Activated naive CD4-positive, alpha-beta T cell treated with Interleukin-2 at 50 U/mL for 16 hours (primary cell): ENCODE measurements around the gene HTR6.
A peak's percentile ranks its signal among the peaks of the same experiment; 100 is the strongest.
"Not testable (repeated sequence)": the region's sequence is repeated elsewhere in the genome, so short reads cannot be mapped to it uniquely, and the experiment has no call there.

Experiments used
- DNase-seq: peaks from one replicate; pipeline ENCODE4 v3.0.0-alpha.2; 2020

Gene HTR6

GRCh38 chr1:19664453-19665185 is at the start of gene HTR6:
Gene HTR6 (plus strand): TSS chr1:19664875. CDS start chr1:19665754, 879 bp downstream.
- peak; percentile 58 for DNase-seq

GRCh38 chr1:19615438-19615837 is 49.2 kb upstream of the HTR6 start:
- no peak for DNase-seq

- DNase-seq, result no peak
These were observed 48.2 kb upstream of the HTR6 start for GRCh38 chr1:19616489-19616888.

DNA sequence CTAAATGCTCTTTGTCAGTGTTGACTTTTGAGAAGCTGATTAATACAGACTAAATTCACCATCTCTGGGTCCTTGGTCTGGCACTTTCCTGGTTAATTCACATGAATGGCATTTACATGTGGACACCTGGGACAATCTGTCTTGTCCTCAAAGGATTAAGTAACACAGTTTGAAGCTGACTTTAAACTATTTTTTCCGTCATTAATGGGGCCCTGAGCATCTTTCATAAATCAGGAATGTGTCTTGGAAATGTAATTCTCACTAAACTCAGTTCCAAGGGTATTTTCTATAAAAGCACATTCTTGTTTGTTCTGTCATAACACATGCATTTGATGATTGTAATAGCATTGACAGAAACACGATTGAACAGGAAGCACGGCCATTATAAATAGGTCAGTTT is 47.3 kb upstream of the HTR6 start:
- DNase-seq, result no peak

DNA sequence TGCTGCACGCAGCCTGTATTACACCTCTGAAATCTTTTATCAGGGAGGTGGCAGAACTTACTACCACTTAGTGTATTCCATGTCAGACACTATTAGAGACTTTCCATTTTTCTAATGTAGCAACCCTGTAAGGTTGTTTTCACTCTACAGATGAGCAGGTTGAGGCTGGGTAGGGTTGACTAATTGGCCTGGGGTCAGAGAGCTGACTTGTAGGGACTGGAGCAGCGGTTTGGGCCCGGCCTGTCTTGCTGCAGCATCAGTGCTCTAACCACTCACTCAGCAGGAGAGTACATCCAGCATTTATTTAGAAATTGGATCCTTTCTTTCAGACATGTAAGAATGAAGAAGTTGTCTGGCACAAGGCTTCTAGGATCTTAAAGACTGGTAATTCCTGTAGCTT is 46.2 kb upstream of the HTR6 start:
- no peak for DNase-seq

GRCh38 chr1:19619697-19620384 is 44.8 kb upstream of the HTR6 start:
- no peak for DNase-seq

- no peak for DNase-seq
These were observed 43.9 kb upstream of the HTR6 start for GRCh38 chr1:19620786-19621185.

- no peak for DNase-seq
These were observed 43.3 kb upstream of the HTR6 start for GRCh38 chr1:19621274-19621950.

GRCh38 chr1:19622204-19622603 is 42.5 kb upstream of the HTR6 start:
- no peak for DNase-seq

- DNase-seq, result no peak
These were observed 41.2 kb upstream of the HTR6 start for GRCh38 chr1:19623523-19623922.

- DNase-seq, result no peak
These were observed 39.3 kb upstream of the HTR6 start for GRCh38 chr1:19625291-19625937.

GRCh38 chr1:19628879-19629278 is 35.8 kb upstream of the HTR6 start:
- DNase-seq, result no peak

- no peak for DNase-seq
These were observed 35.3 kb upstream of the HTR6 start for GRCh38 chr1:19629357-19629756.

DNA sequence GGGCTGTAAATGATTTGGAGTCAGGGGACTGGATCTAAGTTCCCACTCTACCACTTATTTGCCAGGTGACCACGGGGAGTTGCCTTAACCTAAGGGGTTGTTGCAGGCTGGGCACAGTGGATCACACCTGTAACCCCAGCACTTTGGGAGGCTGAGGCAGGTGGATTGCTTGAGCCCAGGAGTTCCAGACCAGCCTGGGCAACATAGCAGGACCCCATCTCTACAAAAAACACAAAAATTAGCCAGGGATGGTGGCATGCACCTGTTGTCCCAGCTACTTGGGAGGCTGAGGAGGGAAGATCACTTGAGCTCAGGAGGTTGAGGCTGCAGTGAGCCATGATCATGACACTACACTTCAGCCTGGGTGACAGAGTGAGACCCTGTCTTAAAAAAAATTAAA is 34.5 kb upstream of the HTR6 start:
- DNase-seq, result not testable (repeated sequence)

- no peak for DNase-seq
These were observed 33.8 kb upstream of the HTR6 start for GRCh38 chr1:19630720-19631395.

DNA sequence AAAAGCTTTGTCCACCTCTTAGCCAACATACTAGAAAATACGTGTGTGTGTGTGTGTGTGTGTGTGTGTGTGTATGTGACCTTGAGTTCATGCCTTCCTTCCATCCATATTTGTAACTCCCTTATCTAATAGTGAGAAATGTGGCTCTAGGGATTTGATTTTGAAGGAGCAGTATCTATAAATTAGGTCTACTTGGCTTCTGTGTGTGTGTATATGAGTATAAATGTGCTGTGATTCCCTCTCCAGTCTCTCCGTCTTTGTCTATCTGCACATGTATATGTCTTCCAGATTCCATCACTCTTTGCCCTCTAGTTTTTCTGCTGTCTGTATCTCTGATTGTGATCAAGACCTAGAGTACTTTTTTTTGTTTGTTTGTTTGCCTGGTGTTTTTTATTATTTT is 32.5 kb upstream of the HTR6 start:
- DNase-seq, result no peak

GRCh38 chr1:19633106-19633505 is 31.6 kb upstream of the HTR6 start:
- no peak for DNase-seq

- not testable (repeated sequence) for DNase-seq
These were observed 29.6 kb upstream of the HTR6 start for GRCh38 chr1:19635064-19635463.

- no peak for DNase-seq
These were observed 29.0 kb upstream of the HTR6 start for GRCh38 chr1:19635646-19636045.

GRCh38 chr1:19636065-19636464 is 28.6 kb upstream of the HTR6 start:
- no peak for DNase-seq

DNA sequence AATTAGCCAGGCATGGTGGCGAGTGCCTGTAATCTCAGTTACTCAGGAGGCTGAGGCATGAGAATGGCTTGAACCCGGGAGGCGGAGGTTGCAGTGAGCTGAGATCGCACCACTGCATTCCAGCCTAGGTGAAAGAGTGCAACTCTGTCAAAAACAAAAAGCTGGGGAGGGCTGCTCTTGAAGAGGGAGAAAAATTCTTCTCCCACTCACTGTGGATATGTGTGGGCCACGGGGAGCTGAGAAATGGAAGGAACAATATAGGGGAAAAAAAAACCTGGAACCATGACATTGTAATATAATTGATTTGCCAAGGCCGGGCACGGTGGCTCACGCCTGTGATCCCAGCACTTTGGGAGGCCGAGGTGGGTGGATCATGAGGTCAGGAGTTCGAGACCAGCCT is 27.9 kb upstream of the HTR6 start:
- DNase-seq, result not testable (repeated sequence)

- no peak for DNase-seq
These were observed 27.1 kb upstream of the HTR6 start for GRCh38 chr1:19637606-19638005.

DNA sequence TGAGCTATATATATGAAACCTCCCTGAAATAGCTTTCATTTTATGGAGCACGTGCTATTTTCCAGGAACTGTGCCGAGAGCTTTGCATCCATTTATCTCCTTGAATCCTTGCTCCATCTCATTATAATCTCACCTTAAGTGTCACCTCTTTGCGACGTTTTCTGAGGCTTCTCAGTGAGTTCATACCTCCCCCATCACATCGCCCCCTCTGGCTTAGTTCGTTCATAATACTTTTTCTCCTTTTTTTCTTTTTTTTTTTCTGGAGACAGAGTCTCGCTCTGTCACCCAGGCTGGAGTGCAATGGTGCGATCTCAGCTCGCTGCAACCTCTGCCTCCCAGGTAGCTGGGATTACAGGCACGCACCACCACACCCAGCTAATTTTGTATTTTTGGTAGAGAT is 25.4 kb upstream of the HTR6 start:
- DNase-seq, result not testable (repeated sequence)
